Brain microvascular endothelial cell (primary cell): ENCODE measurements around the gene PIM3.
"Not testable (repeated sequence)": the region's sequence is repeated elsewhere in the genome, so short reads cannot be mapped to it uniquely, and the experiment has no call there.

Source experiments
- DNase-seq: peaks from one replicate; pipeline ENCODE4 v3.0.0-alpha.2; 2020
- H3K27ac ChIP-seq: fragments of 250-450 bp; sonication (Bioruptor Pico); 2 replicates; pipeline ENCODE4 v1.5.1; 2020; ENCODE audit warnings: mild to moderate bottlenecking, moderate library complexity
- H3K27me3 ChIP-seq: fragments of 250-450 bp; sonication (Bioruptor Pico); replicated peaks from 2 replicates; pipeline ENCODE4 v1.5.1; 2020; ENCODE audit warnings: mild to moderate bottlenecking
- H3K36me3 ChIP-seq: fragments of 250-450 bp; sonication (Bioruptor Pico); replicated peaks from 2 replicates; pipeline ENCODE4 v1.5.1; 2020; ENCODE audit warnings: mild to moderate bottlenecking
- H3K4me3 ChIP-seq: 2 replicates; pipeline ENCODE4 v1.5.1; 2011; ENCODE audit warnings: low read depth, mild to moderate bottlenecking, control low read depth, low read length, moderate library complexity
- in situ Hi-C: cut with HindIII; loops from 2 replicates; pipeline ENCODE4 v1.10.0; 2017; ENCODE audit warnings: low sequenced_read_pairs, low pct_ligation_motif_present
- TF ChIP-seq, protein P1 (sequence below): IDR thresholded peaks from 2 replicates; pipeline ENCODE4 v1.5.1; 2011; ENCODE audit warnings: low read depth, mild to moderate bottlenecking, moderate library complexity, low read length, control low read depth, inconsistent platforms; ENCODE audit errors: missing control alignments

Gene PIM3

DNA sequence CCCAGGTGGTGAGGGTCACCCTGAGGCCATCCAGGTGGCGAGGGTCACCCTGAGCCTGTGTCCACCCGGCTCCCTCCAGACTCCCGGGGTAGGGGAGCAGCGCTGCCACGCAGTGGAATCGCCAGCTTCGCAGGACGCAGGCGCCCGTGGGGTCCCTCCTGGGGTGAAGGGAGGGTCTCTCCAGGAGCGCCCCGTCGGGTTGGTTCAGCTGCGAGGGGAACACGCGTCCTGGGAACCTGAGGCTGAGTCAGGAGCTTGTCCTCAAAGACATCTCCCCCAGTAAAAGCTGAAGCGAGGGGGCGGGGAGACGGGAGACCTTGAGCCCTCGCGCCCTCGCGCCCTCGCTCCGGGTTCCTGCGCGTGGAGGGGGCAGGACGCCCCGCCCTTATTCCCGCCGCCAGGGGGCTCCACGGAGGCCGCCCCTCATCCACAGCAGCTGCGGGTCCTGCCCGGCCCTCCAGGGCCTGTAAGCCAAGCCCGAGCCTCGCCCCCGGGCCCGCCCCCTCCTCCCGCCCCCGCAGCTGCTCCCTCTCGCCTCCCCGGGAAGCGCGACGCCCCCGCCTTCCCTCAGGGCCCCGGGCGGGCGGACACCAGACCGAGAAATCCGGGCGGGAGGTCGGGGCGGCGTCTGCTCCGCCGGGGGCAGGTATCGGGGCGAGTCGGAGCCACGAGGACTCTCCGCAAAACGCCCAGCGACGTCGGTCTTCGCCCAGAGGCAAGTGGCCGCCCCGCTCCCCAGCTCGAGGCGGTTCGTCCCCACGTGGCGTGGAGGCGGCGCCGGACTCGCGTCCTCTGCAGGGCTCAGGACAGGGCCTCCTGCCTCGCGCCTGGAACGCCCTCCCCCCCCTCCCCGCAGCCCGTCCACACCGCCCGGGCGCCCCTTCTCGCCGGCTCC lies 22.8 kb downstream of the PIM3 start:
- no peaks in the 10 kb centered on the region for H3K36me3 ChIP-seq
- DNase-seq = no peak
- H3K27me3 ChIP-seq = peaks cover 14% of the 10 kb centered on the region
- no peak overlapping the region for H3K4me3 ChIP-seq
- TF ChIP-seq, protein P1, sequence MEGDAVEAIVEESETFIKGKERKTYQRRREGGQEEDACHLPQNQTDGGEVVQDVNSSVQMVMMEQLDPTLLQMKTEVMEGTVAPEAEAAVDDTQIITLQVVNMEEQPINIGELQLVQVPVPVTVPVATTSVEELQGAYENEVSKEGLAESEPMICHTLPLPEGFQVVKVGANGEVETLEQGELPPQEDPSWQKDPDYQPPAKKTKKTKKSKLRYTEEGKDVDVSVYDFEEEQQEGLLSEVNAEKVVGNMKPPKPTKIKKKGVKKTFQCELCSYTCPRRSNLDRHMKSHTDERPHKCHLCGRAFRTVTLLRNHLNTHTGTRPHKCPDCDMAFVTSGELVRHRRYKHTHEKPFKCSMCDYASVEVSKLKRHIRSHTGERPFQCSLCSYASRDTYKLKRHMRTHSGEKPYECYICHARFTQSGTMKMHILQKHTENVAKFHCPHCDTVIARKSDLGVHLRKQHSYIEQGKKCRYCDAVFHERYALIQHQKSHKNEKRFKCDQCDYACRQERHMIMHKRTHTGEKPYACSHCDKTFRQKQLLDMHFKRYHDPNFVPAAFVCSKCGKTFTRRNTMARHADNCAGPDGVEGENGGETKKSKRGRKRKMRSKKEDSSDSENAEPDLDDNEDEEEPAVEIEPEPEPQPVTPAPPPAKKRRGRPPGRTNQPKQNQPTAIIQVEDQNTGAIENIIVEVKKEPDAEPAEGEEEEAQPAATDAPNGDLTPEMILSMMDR = peak; percentile 35
- in situ Hi-C loops = no loop called here
- no peak overlapping the region for H3K27ac ChIP-seq

DNA sequence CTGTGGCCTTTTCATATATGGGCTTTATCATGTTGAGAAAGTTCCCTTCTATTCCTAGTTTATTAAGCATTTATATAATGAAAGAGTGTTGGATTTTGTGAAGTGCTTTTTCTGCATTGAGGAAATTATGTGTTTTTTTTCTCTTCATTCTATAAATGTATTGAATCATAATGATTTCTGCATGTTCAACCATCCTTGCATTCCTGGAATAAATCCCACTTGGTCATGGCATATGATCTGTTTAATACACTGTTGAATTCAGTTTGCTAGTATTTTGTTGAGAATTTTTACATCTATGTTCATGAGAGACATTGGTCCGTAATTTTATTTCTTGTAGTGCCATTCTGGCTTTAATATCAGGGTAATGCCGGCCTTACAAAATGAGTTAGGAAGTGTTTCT lies 25.8 kb downstream of the PIM3 start:
- in situ Hi-C loops = no loop called here

DNA sequence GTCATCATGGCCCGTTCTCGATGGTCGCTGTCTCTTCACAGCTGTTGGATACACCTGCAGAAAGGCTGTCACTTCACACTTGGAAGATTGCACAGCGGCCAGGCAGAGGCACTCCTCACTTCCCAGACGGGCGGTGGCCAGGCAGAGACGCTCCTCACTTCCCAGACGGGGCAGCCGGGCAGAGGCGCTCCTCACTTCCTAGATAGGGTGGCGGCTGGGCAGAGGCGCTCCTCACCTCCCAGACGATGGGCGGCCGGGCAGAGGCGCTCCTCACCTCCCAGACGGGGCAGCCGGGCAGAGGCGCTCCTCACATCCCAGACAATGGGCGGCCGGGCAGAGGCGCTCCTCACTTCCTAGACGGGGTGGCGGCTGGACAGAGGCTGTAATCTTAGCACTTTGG lies 29.3 kb downstream of the PIM3 start:
- H3K27ac ChIP-seq, in situ Hi-C loops, H3K27me3 ChIP-seq, DNase-seq, H3K36me3 ChIP-seq, H3K4me3 ChIP-seq: not testable (repeated sequence)

More for the DNA sequence above, 25.8 kb downstream of the PIM3 start:
- H3K4me3 ChIP-seq = no peak overlapping the region
- TF ChIP-seq, protein P1 = no peak
- DNase-seq = no peak
- peaks cover 14% of the 10 kb centered on the region for H3K27me3 ChIP-seq
- H3K27ac ChIP-seq = no peak overlapping the region
- H3K36me3 ChIP-seq = no peaks in the 10 kb centered on the region

DNA sequence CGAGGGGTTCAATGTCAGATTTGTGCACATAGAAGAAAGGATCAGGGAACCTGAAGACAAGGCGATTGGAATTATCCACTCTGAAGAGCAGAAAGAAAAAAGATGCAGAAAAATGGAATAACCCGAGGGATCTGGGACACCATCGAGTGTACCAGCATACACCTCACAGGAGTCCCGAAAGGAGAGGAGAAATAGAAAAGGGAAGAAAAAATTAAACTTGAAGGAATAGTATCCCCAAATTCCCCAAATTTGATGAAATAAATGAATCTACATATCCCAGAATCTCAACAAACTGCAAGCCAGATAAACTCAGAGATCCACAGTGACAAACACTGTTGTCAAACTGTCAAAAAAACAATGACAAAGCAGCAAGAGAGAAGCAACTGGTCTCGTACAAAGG lies 30.6 kb downstream of the PIM3 start:
- Histone ChIP-seq H3K4me3 (no peak overlapping the region), H3K27ac (no peak overlapping the region), H3K27me3 (no peaks in the 10 kb centered on the region), H3K36me3 (no peaks in the 10 kb centered on the region)
- in situ Hi-C loops = no loop called here
- no peak for DNase-seq
- TF ChIP-seq, protein P1 = no peak

DNA sequence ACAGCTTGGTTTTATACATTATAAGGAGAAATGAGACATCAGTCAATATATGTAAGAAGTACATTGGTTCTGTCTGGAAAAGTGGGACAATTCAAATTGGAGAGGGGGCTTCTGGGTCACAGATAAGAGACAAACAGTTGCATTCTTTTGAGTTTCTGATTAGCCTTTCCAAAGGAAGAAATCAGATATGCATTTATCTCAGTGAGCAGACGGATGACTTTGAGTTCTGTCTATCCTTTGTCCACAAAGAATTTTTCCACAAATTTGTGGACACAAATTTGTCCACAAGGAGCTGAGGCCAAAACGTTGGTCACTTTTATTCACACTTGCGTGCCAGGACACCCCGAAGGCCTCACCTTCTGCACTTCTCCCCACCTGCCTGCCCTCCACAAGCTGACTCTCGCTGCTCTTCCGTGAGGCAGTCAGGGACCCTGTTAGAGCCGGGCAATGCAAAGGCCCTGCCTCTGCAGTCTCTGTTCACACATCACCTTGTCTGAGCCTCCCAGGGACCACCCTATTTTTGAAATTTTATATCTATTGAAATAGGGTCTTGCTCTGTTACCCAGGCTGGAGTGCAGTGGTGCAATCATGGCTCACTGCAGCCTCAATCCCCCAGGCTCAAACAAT lies 31.4 kb downstream of the PIM3 start:
- Histone ChIP-seq H3K27me3 (no peaks in the 10 kb centered on the region), H3K36me3 (no peaks in the 10 kb centered on the region), H3K4me3 (no peak overlapping the region), H3K27ac (no peak overlapping the region)
- DNase-seq = no peak
- TF ChIP-seq, protein P1 = no peak
- in situ Hi-C loops = no loop called here

DNA sequence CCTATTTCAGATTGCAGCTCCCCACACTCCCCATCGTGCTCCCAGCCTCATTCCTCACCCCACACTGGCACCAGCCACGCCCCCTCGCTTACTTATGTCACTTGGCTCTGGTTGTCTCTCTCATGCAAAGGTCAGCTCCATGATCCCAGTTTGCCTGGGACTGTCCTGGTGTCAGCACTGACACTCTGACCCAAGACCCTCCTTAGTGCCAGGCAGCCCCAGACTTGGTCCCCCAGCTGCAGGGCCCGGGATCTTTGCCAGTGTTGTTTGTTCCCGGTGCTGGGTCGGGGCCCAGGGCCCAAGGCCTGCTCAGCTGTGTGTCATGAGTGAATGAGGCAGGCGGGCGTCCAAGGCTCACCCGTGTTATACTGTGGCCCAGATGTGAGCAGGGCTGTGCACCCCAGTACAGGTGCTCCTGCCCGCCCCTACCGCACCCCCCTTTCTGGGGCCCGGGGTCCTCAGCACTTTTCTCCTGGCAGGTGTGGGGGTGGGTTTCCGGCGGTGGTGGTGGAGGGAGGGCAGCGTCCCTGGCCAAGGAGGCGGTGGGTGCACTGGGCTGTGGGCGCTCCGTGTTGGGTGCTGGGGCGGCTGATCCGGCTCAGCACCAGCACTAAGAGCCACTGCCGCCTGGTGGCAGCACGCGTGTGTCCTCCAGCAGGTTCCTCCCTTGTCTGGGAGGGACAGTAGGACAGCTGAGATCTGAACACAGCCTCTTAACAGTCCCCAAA lies 32.5 kb downstream of the PIM3 start:
- TF ChIP-seq, protein P1 = peak; percentile 84

More for the DNA sequence above, 32.5 kb downstream of the PIM3 start:
- Histone ChIP-seq H3K27me3 (no peaks in the 10 kb centered on the region), H3K4me3 (no peak overlapping the region), H3K36me3 (no peaks in the 10 kb centered on the region), H3K27ac (no peak overlapping the region)
- DNase-seq = peak; percentile 27
- in situ Hi-C loops = no loop called here
